ENCODE measurements around the gene HARBI1. TPM values are rescaled to one million over a fixed set of nuclear protein-coding genes. Genes with fewer than 3 reads are reported as not detected.
A peak's percentile ranks its signal among the peaks of the same experiment; 100 is the strongest.

Gene HARBI1, protein sequence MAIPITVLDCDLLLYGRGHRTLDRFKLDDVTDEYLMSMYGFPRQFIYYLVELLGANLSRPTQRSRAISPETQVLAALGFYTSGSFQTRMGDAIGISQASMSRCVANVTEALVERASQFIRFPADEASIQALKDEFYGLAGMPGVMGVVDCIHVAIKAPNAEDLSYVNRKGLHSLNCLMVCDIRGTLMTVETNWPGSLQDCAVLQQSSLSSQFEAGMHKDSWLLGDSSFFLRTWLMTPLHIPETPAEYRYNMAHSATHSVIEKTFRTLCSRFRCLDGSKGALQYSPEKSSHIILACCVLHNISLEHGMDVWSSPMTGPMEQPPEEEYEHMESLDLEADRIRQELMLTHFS
- total RNA-seq, result 1.5 TPM

DNA sequence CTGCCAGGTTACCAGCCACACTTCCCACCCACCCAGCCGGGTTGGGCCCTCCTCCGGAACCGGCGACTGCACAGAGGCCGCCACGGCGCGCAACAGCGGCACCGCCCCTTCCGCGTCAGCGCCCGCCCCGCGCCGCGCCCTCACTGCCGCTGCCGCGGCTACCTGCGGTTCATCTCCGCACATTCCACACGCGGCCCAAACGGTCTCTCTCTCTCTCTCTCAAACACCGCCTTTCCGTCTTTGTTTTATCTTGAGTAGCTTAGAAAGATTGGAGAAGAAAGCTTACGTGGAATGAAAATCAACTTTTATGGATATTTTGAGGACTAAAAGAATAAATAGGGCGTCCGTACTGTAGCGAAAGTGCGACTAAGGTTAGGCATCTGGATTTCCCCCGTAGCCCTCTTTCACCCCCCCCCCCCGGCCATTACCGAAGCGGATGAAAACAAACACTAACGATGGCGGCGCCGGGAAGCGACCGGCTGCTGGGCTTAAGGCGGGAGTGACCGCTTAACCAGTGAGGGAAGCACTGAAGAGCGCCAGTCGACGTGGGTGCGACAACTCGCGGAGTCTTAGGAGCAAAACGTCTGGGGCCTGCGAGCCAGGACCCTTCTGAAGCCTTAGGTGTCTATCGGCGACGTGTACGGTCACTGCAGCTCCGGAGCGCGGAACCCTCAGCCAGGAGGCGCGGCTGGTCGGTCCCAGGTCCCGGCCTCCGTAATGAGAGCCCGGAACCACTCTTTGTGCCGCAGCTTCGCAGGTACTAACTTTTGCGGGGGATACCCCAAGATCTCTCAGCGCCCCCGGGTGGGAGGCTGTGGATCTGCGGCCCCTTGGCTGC lies at the start of gene HARBI1, which contains the start of gene ATG13:
HARBI1 (minus strand) TSS at position 94 of the 838 bp plus-strand sequence. CDS start 990 bp downstream, outside the sequence.
ATG13 (plus strand) TSS at position 420 of the 838 bp plus-strand sequence. CDS start 26,739 bp downstream, outside the sequence.
- intact Hi-C loops (cut with DNase I), result loop anchor here (5.0 to 10.0 kb wide), 2 partner anchors 90 to 233 kb away; partner anchors contain the start of gene MDK
- peaks cover 0 to 3% of the 10 kb centered on the region in 2 donors for H3K36me3 ChIP-seq
- peak in 1 of 2 donors; percentile 89 for DNase-seq (ENCODE audit: extremely low spot score in 2 of 2)
- H3K4me3 ChIP-seq, result peak within 1 kb of the TSS; percentile 73 to 89
- peak in 1 of 2 donors; percentile 15 for TF ChIP-seq POLR2A (IDR thresholded peaks at IDR 0.05)
- TF ChIP-seq, protein P1, sequence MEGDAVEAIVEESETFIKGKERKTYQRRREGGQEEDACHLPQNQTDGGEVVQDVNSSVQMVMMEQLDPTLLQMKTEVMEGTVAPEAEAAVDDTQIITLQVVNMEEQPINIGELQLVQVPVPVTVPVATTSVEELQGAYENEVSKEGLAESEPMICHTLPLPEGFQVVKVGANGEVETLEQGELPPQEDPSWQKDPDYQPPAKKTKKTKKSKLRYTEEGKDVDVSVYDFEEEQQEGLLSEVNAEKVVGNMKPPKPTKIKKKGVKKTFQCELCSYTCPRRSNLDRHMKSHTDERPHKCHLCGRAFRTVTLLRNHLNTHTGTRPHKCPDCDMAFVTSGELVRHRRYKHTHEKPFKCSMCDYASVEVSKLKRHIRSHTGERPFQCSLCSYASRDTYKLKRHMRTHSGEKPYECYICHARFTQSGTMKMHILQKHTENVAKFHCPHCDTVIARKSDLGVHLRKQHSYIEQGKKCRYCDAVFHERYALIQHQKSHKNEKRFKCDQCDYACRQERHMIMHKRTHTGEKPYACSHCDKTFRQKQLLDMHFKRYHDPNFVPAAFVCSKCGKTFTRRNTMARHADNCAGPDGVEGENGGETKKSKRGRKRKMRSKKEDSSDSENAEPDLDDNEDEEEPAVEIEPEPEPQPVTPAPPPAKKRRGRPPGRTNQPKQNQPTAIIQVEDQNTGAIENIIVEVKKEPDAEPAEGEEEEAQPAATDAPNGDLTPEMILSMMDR (IDR thresholded peaks at IDR 0.05), result peak in 2 of 3 experiments; percentile 63 to 84
- peak in 1 of 2 donors; percentile 48 for TF ChIP-seq POLR2AphosphoS5 (IDR thresholded peaks at IDR 0.05; ENCODE audit: insufficient read depth in 1 of 2, low read depth in 1 of 2)
- peaks cover 30% of the 10 kb centered on the region for H3K4me1 ChIP-seq
- H3K9me3 ChIP-seq, result no peaks in the 10 kb centered on the region
- H3K27ac ChIP-seq, result peak within 1 kb of the TSS; percentile 89
- no peaks in the 10 kb centered on the region for H3K27me3 ChIP-seq

- no peak for DNase-seq (ENCODE audit: extremely low spot score in 2 of 2)
- intact Hi-C loops (cut with DNase I), result no loop called here
- H3K27me3 ChIP-seq, result no peaks in the 10 kb centered on the region
- H3K27ac ChIP-seq, result peak overlapping the region; percentile 78
- TF ChIP-seq, protein P1 (IDR thresholded peaks at IDR 0.05), result no peak
- TF ChIP-seq POLR2AphosphoS5 (IDR thresholded peaks at IDR 0.05; ENCODE audit: insufficient read depth in 1 of 2, low read depth in 1 of 2) (no peak), POLR2A (IDR thresholded peaks at IDR 0.05) (no peak)
- peaks cover 21% of the 10 kb centered on the region for H3K4me1 ChIP-seq
- H3K4me3 ChIP-seq, result no peak overlapping the region
- no peaks in the 10 kb centered on the region for H3K9me3 ChIP-seq
- H3K36me3 ChIP-seq, result peaks cover 3 to 76% of the 10 kb centered on the region in 2 donors
Measured at GRCh38 chr11:46666516-46666915, 49.5 kb upstream of the HARBI1 start.

- no peak for DNase-seq (ENCODE audit: extremely low spot score in 2 of 2)
- intact Hi-C loops (cut with DNase I), result no loop called here
- peaks cover 17% of the 10 kb centered on the region for H3K4me1 ChIP-seq
Measured at GRCh38 chr11:46665356-46665755, 48.3 kb upstream of the HARBI1 start.

DNA sequence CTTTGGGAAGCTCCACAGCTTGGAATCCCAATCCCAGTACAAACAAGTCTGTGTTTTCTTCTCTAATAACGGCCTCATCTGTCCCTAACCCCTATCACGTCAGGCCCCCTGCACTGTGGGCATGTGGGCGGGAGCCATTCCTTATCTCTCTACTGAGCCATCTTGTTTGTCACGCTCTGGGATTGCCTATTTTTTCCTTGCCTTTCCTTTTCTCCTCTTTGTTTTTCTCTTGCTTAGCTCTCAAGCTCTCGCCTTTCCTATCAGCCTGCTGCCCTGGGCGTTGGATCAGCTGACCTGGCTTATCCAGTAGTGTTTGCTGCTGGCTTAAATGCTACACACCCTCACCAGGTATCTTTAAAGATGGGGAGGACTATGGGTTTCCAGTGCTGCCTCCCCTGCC lies 47.6 kb upstream of the HARBI1 start:
- Histone ChIP-seq H3K27me3 (no peaks in the 10 kb centered on the region), H3K9me3 (no peaks in the 10 kb centered on the region), H3K4me1 (peaks cover 17% of the 10 kb centered on the region), H3K4me3 (no peak overlapping the region), H3K36me3 (peaks cover 2 to 65% of the 10 kb centered on the region in 2 donors), H3K27ac (peak overlapping the region; percentile 45)
- DNase-seq (ENCODE audit: extremely low spot score in 2 of 2), result no peak
- TF ChIP-seq POLR2A (IDR thresholded peaks at IDR 0.05) (no peak), POLR2AphosphoS5 (IDR thresholded peaks at IDR 0.05; ENCODE audit: insufficient read depth in 1 of 2, low read depth in 1 of 2) (no peak)
- TF ChIP-seq, protein P1 (IDR thresholded peaks at IDR 0.05), result no peak
- intact Hi-C loops (cut with DNase I), result no loop called here

More at GRCh38 chr11:46665356-46665755, 48.3 kb upstream of the HARBI1 start:
- Histone ChIP-seq H3K9me3 (no peaks in the 10 kb centered on the region), H3K36me3 (peaks cover 3 to 68% of the 10 kb centered on the region in 2 donors), H3K4me3 (no peak overlapping the region), H3K27ac (peak overlapping the region; percentile 45), H3K27me3 (no peaks in the 10 kb centered on the region)
- no peak for TF ChIP-seq POLR2A (IDR thresholded peaks at IDR 0.05)
- no peak for TF ChIP-seq POLR2AphosphoS5 (IDR thresholded peaks at IDR 0.05; ENCODE audit: insufficient read depth in 1 of 2, low read depth in 1 of 2)
- TF ChIP-seq, protein P1 (IDR thresholded peaks at IDR 0.05), result no peak

All from vagina (tissue), 2 donors.